ENCODE results near the gene TNPO3.

DNA sequence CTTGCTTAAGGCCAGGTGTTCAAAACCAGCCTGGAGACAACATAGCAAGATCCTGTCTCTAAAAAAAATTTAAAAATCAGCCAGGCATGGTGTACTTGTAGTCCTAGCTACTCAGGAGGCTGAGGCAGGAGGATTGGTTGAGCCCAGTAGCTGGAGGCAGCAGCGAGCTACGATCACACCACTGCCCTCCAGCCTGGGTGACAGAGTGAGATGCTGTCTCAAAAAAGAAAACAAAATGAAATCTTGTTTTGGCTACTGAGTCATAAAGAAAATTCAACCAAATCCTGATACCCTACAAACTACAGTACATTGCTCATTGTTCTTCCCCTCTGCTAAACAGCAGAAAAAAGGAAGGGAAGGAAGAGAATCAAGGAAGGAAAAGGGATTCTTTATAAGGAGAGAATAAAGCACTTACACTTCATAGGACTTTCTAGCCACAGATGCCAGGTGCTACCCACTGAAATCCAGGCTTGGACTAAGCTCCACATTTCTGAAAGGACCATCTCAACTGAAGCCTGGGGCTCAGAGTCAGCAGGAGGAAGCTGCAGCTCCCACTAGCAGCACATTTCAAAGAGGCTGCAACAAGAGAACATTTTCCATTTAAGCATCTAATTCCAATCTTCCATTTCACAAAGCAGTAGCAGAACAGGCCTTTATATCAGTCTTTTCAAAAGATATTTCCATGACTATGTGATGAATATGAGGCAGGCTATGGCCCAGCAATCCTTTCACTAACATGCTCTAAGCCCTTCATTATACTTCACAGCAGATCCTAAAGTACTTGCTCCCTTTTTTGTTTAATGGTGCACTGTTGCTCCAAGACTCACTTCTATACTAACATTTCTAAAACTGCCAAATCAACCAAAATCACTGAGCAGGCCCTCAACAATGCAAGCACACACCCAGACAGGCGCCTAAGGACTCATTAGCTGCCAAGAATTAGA is 13.5 kb downstream of the TNPO3 start:
- no peak for TF ChIP-seq POLR2AphosphoS5 (IDR thresholded peaks at IDR 0.05; ENCODE audit: borderline replicate concordance, low read depth, low read length)
- no peak for TF ChIP-seq EZH2 (IDR thresholded peaks at IDR 0.05)
